NCI-H748 (cell line): ENCODE measurements around the gene KRTCAP2.

Source experiments
- DNase-seq: peaks from one replicate; lab custom pipeline; 2025; ENCODE audit not compliant: unreplicated experiment; lab: John Stamatoyannopoulos, UW

The KRTCAP2 gene

DNA sequence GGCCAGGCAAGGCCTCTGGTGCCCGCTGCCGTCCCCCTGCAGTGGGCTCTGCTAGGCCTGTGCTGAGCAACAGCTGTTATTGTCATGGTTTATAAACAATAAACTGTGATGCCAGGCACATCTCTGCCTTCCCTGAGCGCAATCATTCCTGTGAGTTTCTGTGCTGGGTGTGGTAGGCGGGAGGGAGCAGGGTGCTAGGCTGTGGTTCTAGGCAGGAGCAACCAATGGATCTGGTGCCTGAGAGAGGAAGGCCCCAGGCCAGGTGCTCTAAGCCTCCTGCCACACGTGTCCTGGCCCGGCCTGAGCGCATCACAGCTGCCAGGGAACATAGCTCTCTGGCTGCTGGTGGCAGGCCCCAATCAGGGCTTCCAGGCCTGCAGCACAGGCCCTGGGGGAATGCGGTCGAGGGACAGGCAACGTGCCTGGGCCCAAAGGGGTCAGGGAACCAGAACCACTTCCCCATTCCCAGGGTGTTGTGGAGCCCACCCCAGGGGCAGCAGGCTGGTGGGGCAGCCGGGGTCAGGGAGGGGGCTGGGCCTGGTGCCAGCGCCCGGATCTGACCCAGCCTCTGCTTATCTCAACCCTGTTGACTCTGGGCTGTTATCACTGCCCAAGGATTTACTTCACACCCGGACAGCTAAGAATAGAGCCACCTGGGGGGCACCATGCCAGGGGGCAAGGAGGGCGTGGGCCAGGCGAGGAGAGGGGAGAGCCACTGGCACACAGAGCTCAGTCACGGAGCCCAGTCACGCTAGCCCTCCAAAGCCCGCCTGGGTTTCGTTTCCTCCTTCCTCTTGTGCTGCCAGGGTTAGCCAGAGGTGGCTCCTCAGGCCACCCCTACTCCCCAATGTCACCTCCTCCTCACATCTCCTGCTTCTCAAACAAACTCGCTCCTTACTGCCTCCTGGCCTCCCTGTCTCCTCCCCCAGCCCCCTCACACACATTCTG, 12.0 kb upstream of the KRTCAP2 start:
- no peak for DNase-seq

DNA sequence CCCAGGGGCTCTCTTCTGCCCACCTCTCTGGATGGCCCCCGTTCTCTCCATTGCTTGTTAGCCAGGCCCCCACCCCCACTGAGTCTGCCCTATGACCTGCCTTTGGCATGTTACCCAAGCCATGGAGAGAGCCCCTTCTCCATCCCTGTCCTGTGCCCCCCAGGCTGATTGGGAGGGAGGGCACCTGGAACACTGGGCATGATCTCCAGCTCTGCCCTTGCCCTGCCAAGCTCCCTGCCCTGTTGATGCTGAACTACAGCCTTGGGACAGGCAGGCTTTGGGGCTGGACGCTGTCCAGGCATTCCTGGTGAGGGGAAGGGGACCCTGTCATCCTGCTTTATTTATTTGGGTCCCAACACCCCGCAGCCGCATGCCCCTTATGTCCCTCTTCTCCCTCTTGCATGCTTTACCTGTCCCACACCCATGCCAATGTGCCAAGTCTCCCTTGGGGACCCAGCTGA, 11.3 kb upstream of the KRTCAP2 start:
- DNase-seq, result no peak

- DNase-seq, result no peak
Observed at GRCh38 chr1:155183775-155184221, 10.7 kb upstream of the KRTCAP2 start.

GRCh38 chr1:155182052-155182550, 9.0 kb upstream of the KRTCAP2 start:
- no peak for DNase-seq

DNA sequence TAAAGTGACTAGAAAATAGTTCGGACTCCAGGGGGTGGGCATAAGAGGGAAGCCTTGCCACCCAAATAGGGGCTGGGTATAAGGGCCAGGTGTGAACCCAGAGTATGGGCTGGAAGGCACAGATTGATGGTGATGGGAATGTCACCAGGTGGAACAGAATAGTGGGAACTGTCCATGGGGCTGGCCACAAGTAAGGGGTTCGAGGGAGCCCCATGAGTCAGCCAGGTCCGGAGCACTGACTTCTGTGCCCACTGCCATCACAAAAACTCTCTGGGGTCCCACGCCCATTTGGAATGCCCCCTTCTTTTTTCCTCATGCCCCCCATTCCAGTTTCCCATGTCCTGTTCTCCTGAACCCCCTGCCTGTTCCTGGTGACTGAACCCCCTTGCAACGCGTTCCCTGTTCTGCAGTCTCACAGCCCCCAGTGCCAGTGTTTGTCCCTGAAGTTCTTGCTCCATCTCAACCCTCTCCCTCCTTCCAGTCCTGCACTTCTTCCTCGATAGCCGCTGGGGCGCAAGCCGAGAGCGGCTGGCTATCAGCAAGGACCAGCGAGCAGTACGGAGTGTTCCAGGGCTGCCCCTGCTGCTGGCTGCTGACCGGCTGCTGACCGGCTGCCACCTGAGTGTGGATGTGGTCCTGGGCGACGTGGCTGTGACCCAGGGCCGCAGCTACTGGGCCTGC, 8.4 kb upstream of the KRTCAP2 start:
- no peak for DNase-seq

GRCh38 chr1:155179112-155180031, 6.3 kb upstream of the KRTCAP2 start:
- DNase-seq, result no peak

- DNase-seq, result no peak
Observed at GRCh38 chr1:155178441-155179111, 5.5 kb upstream of the KRTCAP2 start.

GRCh38 chr1:155177918-155178281, 4.8 kb upstream of the KRTCAP2 start:
- no peak for DNase-seq

DNA sequence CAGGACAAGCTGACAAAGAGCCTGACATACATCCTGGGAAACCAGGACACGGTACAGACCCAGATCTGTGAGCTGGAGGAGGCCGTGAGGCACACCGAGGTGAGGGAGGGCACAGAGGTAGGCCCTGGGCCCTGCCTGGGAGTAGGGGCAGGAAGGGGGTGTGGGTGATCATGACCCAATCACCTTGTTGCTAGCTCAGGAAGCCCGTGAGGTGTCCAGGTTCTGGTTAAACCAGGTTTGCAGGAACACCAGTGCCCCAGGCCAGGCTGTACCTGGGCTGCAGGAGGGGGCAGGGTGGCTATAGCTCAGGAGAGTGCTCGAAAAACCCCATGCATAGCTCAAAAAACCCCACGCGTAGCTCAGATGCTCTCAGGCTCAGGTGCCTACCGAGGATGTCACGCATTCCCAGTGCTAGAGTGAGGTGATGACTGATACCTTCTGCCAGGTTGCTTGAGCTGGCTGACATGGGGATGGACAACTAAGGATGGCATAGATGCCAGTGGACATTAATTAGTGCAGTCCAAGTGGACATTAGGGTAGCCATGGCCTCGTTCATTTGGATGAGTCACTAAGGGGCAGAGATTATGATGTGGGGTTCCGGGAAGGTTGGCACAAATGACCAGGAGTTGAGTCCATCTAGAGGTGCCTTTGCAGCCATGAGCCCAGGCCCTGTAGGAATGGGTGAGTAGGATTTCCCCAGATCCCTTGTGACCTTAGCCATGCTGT, 4.3 kb upstream of the KRTCAP2 start:
- no peak for DNase-seq

- peak; percentile 75 for DNase-seq
Observed at GRCh38 chr1:155176544-155177071, 3.5 kb upstream of the KRTCAP2 start.

- DNase-seq, result peak; percentile 40
Observed at GRCh38 chr1:155175927-155176371, 2.8 kb upstream of the KRTCAP2 start.

DNA sequence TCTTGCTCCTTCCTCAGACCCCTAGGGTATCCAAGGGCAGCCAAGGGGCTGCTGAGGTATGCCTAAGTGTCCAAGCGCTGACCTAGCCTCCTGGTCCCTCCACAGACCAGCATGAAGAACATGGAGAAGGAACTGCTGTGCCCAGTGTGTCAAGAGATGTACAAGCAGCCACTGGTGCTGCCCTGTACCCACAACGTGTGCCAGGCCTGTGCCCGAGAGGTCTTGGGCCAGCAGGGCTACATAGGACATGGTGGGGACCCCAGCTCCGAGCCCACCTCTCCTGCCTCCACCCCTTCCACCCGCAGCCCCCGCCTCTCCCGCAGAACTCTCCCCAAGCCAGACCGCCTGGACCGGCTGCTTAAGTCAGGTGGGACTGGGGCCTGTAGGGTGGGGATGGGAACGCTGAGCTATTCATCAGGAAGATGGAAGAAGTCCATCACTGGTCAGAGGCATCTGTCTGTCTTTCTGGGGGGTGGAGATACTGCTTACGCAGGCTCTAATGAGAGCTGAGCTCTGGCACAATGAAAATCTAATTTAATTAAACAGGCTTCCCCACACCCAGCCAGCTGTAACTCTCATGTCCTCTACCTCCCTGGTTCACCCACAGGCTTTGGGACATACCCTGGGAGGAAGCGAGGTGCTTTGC, 2.3 kb upstream of the KRTCAP2 start:
- no peak for DNase-seq

- DNase-seq, result peak; percentile 92
Observed at GRCh38 chr1:155174324-155175280, 1.5 kb upstream of the KRTCAP2 start.

DNA sequence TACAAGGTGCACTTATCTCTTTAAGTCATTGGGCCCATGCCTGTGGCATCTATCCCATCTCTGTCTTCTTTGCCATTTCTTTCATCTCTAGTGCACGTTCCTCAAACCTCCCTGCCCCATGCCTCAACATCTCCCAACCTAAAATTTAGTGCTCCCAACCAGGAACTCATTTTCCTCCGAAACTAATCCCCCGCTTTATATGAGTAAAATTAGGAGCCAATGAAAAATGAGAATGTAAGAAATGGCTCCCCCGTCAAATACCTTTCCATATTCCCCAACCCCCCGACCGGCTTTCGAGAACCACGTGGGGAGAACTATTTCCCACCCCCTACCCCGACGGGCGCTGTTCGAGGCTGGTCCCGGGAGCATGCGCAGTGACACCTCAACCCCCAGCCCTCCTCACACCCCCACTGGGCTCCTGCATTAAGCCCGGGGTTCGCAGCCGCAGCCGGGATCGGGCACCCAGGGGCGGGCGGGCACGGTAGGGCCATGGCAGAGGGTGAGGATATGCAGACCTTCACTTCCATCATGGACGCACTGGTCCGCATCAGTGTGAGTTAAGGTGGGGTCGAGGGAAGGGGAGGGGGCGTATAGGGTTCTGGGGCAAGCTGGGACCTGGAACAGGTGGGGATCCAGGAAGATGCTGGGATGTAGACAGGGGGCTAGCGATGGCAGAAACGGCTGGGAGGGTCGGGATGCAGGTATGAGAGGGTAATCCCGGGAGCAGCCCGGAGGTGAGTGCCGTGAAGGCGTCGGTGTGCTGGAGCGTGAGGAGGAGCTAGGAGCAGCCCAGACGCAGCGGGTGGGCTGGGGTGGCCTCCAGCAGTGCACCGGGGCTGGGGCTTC, 597 bp upstream of the KRTCAP2 start, which contains the start of gene TRIM46:
TRIM46 (plus strand) TSS at position 372 of the 846 bp plus-strand sequence; CDS start at position 490, 118 bp downstream.
- DNase-seq, result peak; percentile 73

GRCh38 chr1:155171836-155172731, 1.0 kb downstream of the KRTCAP2 start:
- DNase-seq, result no peak

- DNase-seq, result no peak
Observed at GRCh38 chr1:155170806-155171205, 2.3 kb downstream of the KRTCAP2 start.
